ENCODE measurements around the gene HPGDS. TPM values are rescaled to one million over a fixed set of nuclear protein-coding genes. Genes with fewer than 3 reads are reported as not detected.
"Not testable (repeated sequence)": the region's sequence is repeated elsewhere in the genome, so short reads cannot be mapped to it uniquely, and the experiment has no call there.

Gene HPGDS
- total RNA-seq, 4 donors from 2014 or later: 3.2 to 8.5 (median 3.6) TPM; not detected in 1

DNA sequence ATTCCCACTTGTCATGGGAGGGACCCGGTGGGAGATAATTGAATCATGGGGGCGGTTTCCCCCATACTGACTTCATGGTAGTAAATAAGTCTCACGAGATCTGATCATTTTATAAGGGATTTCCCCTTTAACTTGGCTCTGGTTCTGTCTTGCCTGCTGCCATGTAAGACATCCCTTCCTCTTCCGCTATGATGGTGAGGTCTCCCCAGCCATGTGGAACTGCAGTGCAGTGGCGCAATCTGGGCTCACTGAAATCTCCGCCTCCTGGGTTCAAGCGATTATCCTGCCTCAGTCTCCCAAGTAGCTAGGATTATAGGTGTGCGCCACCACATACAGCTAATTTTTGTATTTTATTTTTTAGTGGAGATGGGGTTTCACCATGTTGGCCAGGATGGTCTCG, 2.9 kb downstream of the HPGDS start:
- Histone ChIP-seq H3K27ac (no peak overlapping the region), H3K27me3 (no peaks in the 10 kb centered on the region), H3K4me1 (no peaks in the 10 kb centered on the region), H3K36me3 (no peaks in the 10 kb centered on the region), H3K9me3 (no peaks in the 10 kb centered on the region), H3K4me3 (no peak overlapping the region)
- no peak for TF ChIP-seq POLR2A (IDR thresholded peaks at IDR 0.05)
- TF ChIP-seq, protein P1, sequence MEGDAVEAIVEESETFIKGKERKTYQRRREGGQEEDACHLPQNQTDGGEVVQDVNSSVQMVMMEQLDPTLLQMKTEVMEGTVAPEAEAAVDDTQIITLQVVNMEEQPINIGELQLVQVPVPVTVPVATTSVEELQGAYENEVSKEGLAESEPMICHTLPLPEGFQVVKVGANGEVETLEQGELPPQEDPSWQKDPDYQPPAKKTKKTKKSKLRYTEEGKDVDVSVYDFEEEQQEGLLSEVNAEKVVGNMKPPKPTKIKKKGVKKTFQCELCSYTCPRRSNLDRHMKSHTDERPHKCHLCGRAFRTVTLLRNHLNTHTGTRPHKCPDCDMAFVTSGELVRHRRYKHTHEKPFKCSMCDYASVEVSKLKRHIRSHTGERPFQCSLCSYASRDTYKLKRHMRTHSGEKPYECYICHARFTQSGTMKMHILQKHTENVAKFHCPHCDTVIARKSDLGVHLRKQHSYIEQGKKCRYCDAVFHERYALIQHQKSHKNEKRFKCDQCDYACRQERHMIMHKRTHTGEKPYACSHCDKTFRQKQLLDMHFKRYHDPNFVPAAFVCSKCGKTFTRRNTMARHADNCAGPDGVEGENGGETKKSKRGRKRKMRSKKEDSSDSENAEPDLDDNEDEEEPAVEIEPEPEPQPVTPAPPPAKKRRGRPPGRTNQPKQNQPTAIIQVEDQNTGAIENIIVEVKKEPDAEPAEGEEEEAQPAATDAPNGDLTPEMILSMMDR (IDR thresholded peaks at IDR 0.05): no peak
- intact Hi-C loops (cut with DNase I; ENCODE audit: low total_unique reads): no loop called here
- no peak for DNase-seq

DNA sequence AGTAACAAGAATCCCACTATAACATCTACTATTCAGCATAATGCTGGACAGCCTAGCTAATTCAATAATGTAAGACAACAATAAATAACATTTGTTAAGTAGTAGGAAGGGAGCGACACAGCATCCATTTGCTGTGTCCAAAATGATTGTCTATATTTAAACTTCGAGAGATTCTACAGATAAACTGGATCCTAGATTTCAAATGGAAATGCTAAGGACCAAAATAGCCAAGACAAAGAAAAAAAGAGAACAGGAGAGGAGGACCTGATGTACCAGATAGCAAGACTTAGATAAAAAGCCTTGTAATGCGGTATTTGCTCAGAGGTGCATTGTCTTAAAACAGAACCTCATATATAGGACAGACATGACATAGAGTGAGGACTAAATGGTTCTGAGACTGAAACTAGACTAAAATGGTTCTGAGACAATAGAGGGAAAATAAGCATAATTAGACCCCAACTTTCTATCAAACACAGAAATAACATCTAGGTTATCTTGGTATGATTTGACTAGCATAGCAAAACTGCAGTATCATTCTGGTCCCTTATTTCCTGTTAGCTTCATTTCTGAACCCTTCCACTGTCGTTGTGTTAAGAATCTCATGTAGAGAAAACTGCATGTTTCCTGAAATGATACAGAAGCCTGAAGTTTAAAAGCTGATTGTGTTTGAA, 3.8 kb downstream of the HPGDS start:
- no peak overlapping the region for H3K4me3 ChIP-seq
- no peaks in the 10 kb centered on the region for H3K27me3 ChIP-seq
- H3K4me1 ChIP-seq: no peaks in the 10 kb centered on the region
- intact Hi-C loops (cut with DNase I; ENCODE audit: low total_unique reads): no loop called here
- H3K36me3 ChIP-seq: no peaks in the 10 kb centered on the region
- no peak overlapping the region for H3K27ac ChIP-seq
- DNase-seq: no peak
- H3K9me3 ChIP-seq: no peaks in the 10 kb centered on the region
- TF ChIP-seq, protein P1 (IDR thresholded peaks at IDR 0.05): no peak
- no peak for TF ChIP-seq POLR2A (IDR thresholded peaks at IDR 0.05)

DNA sequence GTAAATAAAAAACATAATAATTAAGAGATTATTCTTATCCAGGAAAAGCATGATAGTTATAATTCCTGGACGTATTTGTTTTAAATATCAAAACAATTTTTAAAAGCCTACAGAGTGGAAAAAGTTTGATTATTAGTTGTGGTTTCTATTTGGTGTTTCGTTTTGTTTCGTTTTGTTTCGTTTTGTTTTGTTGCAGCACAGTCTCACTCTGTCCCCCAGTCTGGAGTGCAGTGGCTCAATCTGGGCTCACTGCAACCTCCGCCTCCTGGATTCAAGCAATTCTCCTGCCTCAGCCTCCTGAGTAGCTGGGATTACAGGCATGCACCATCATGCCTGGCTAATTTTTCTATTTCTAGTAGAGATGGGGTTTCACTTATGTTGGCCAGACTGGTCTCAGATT, 5.8 kb downstream of the HPGDS start:
- H3K36me3 ChIP-seq; H3K27ac ChIP-seq; H3K27me3 ChIP-seq; H3K4me1 ChIP-seq; intact Hi-C loops (cut with DNase I; ENCODE audit: low total_unique reads); H3K9me3 ChIP-seq; H3K4me3 ChIP-seq; DNase-seq: not testable (repeated sequence)

DNA sequence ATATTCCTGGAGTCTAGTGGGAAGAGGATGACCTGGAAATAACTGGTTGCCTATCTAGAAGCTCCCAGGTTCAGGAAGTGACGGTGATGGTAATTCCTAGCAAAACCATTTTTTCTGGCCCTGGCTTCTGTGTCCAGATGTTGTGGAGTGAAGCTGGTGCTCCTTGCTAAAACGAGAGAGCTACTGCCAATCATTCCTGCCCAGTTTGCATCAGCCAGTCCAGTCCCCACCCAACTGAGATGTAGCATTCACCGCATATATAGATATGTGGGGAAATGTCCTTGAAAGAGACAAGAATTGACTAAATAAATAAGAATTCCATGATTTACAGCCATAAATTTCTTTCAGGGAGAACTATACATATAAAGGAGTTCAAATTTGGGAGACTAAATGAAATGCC, 6.3 kb downstream of the HPGDS start:
- H3K27ac ChIP-seq: no peak overlapping the region
- intact Hi-C loops (cut with DNase I; ENCODE audit: low total_unique reads): no loop called here
- no peak for DNase-seq
- no peaks in the 10 kb centered on the region for H3K4me1 ChIP-seq
- H3K36me3 ChIP-seq: no peaks in the 10 kb centered on the region
- H3K27me3 ChIP-seq: no peaks in the 10 kb centered on the region
- TF ChIP-seq, protein P1 (IDR thresholded peaks at IDR 0.05): no peak
- no peak for TF ChIP-seq POLR2A (IDR thresholded peaks at IDR 0.05)
- no peaks in the 10 kb centered on the region for H3K9me3 ChIP-seq
- no peak overlapping the region for H3K4me3 ChIP-seq

DNA sequence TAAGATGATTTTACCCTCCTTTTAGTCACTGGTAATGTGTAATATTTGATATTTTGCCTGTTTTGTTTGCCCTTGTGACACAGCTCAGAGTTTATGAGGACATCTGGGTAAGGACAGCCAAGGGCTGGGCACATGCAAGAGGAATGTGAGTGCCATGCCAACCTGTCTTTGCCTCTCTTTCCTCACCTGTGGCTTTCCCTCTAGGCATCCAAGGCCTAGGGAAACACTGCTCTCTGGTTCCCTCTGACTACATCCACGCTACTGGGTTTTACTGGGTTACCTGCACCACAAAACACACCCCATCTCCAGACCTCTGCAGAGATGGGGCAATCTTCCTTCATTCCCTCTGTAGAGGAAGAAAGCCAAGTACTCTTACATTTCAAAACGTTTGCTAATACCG, 7.7 kb downstream of the HPGDS start:
- Histone ChIP-seq H3K36me3 (no peaks in the 10 kb centered on the region), H3K4me3 (no peak overlapping the region), H3K27ac (no peak overlapping the region), H3K27me3 (no peaks in the 10 kb centered on the region), H3K9me3 (no peaks in the 10 kb centered on the region), H3K4me1 (no peaks in the 10 kb centered on the region)
- intact Hi-C loops (cut with DNase I; ENCODE audit: low total_unique reads): no loop called here
- DNase-seq: no peak
- no peak for TF ChIP-seq POLR2A (IDR thresholded peaks at IDR 0.05)
- TF ChIP-seq, protein P1 (IDR thresholded peaks at IDR 0.05): no peak

DNA sequence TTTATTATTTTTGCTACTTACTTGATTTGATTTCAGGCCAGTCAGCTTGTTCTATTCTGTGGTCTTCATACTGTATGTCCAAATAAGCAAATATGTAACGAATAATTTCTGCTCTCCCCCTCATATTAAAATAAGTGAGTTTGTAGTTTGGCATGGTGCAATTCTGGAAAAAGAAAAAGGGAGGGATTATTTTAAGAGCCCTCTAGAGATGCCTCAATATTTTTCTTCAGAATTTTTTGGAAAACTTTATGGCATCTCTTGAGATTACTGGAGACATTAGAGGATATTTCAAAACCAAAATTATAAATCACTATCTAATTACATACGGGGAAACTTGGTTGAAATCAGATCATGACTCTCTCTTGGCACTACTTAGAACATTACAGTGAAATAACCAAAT, 8.2 kb downstream of the HPGDS start:
- H3K4me1 ChIP-seq: no peaks in the 10 kb centered on the region
- intact Hi-C loops (cut with DNase I; ENCODE audit: low total_unique reads): no loop called here
- H3K27ac ChIP-seq: no peak overlapping the region
- no peak overlapping the region for H3K4me3 ChIP-seq
- no peak for DNase-seq
- H3K27me3 ChIP-seq: no peaks in the 10 kb centered on the region
- H3K9me3 ChIP-seq: no peaks in the 10 kb centered on the region
- no peaks in the 10 kb centered on the region for H3K36me3 ChIP-seq
- TF ChIP-seq POLR2A (IDR thresholded peaks at IDR 0.05): no peak
- TF ChIP-seq, protein P1 (IDR thresholded peaks at IDR 0.05): no peak
